Measurements from ENCODE around the gene LSM4.

LSM4 gene

DNA sequence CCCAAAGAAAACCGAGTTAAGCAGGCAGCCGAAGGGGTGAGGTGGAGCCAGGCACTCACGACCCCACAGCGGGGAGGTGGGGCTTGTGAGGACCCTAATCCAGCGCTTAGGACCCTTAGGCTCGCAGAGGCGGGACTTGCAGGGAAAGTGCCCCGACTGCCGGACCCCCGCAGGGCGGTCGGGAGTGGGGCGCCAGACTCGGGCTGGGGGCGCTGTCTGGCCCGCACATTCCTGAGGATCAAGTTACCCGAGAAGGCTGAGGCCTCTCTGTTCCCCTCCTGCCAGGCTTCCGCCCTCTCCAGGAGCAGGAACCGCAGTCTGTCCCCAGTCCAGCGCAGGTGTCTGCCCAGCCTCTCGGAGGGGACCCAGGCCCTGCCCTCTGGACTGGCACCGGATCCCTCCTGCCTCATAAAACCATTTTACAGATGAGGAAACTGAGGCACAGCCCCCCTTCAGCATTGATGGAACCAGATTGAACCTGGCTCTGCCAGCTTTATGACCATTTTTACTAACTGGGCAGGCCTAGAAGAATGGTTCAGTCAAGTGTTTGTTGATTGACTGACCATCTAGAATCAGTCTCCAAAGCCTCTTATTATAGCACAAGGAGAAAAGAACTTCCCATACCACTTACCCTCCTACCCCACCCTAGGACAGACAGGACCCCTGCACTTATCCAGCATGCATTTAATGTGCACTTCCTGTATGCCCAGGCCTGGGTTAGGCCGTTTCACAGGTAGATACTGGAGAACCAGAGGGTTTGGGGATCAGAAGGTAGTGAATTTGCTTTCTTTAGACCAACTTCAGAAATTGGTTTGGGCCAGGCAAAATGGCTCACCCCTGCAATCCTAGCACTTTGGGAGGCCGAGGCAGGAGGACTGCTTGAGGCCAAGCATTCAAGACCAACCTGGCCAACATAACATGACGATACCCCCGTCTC, 34.8 kb downstream of the LSM4 start:
- TF ChIP-seq, protein P1, sequence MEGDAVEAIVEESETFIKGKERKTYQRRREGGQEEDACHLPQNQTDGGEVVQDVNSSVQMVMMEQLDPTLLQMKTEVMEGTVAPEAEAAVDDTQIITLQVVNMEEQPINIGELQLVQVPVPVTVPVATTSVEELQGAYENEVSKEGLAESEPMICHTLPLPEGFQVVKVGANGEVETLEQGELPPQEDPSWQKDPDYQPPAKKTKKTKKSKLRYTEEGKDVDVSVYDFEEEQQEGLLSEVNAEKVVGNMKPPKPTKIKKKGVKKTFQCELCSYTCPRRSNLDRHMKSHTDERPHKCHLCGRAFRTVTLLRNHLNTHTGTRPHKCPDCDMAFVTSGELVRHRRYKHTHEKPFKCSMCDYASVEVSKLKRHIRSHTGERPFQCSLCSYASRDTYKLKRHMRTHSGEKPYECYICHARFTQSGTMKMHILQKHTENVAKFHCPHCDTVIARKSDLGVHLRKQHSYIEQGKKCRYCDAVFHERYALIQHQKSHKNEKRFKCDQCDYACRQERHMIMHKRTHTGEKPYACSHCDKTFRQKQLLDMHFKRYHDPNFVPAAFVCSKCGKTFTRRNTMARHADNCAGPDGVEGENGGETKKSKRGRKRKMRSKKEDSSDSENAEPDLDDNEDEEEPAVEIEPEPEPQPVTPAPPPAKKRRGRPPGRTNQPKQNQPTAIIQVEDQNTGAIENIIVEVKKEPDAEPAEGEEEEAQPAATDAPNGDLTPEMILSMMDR (IDR thresholded peaks at IDR 0.05; ENCODE audit: insufficient read depth, low read depth, low read length, missing control alignments), result no peak
- no peak for DNase-seq (ENCODE audit: low read depth)
- no peak overlapping the region for H3K4me3 ChIP-seq (ENCODE audit: low read length)

DNA sequence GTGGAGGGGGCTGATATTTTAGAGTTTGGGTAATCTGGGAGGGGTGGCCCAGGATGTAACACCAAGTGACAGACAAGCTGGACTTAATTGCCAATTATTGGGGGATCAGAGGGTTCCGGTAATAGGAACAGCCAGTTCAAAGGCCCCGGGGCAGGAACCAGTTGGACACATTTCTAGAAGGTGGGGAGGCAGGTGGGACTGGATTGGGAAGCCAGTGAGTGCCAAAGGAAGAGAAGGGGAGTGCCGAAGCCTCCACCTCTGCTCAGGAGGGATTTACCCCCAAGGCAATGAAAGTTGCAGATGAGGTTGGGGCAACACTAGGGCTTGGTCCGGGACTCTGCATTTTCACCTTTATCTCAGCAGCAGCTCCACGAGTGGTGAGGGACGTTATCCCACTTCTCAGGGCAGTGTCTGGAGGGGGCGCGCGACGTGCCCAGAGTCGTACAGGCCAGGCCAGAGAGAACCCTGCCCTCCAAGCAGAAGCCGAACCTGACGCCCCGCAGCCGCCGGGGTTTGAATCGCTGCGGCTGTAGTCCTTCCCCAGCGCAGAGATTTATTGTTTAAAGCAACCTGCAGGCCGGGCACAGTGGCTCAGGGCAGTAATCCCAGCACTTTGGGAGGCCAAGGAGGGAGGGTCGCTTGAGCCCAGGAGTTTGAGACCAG, 35.8 kb downstream of the LSM4 start:
- DNase-seq (ENCODE audit: low read depth), result no peak
- H3K4me3 ChIP-seq (ENCODE audit: low read length), result no peak overlapping the region
- TF ChIP-seq, protein P1 (IDR thresholded peaks at IDR 0.05; ENCODE audit: insufficient read depth, low read depth, low read length, missing control alignments), result no peak

GRCh38 chr19:18284712-18285360, 38.0 kb downstream of the LSM4 start:
- H3K4me3 ChIP-seq (ENCODE audit: low read length), result no peak overlapping the region
- TF ChIP-seq, protein P1 (IDR thresholded peaks at IDR 0.05; ENCODE audit: insufficient read depth, low read depth, low read length, missing control alignments), result no peak
- DNase-seq (ENCODE audit: low read depth), result no peak

- TF ChIP-seq, protein P1 (IDR thresholded peaks at IDR 0.05; ENCODE audit: insufficient read depth, low read depth, low read length, missing control alignments), result no peak
- DNase-seq (ENCODE audit: low read depth), result no peak
- H3K4me3 ChIP-seq (ENCODE audit: low read length), result no peak overlapping the region
These were observed 39.5 kb downstream of the LSM4 start for GRCh38 chr19:18283338-18283737.

DNA sequence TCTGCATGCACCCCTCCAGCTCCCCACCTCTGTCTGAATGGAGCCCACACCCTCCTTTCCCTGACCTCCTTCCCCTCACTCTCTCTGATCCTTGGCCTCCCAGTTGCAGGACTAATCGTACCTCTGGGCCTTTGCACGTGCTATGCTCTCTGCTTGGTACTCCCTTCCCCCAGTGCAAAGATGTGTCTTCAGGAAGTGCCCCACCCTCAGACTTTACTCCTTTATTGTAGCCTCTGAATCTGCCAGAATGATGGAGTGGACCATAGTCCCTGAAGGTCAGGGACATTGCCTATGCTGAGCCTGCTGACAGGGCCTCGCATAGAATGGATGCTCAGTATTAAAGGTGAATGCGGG, 40.1 kb downstream of the LSM4 start:
- H3K4me3 ChIP-seq (ENCODE audit: low read length), result no peak overlapping the region
- TF ChIP-seq, protein P1 (IDR thresholded peaks at IDR 0.05; ENCODE audit: insufficient read depth, low read depth, low read length, missing control alignments), result no peak
- no peak for DNase-seq (ENCODE audit: low read depth)

DNA sequence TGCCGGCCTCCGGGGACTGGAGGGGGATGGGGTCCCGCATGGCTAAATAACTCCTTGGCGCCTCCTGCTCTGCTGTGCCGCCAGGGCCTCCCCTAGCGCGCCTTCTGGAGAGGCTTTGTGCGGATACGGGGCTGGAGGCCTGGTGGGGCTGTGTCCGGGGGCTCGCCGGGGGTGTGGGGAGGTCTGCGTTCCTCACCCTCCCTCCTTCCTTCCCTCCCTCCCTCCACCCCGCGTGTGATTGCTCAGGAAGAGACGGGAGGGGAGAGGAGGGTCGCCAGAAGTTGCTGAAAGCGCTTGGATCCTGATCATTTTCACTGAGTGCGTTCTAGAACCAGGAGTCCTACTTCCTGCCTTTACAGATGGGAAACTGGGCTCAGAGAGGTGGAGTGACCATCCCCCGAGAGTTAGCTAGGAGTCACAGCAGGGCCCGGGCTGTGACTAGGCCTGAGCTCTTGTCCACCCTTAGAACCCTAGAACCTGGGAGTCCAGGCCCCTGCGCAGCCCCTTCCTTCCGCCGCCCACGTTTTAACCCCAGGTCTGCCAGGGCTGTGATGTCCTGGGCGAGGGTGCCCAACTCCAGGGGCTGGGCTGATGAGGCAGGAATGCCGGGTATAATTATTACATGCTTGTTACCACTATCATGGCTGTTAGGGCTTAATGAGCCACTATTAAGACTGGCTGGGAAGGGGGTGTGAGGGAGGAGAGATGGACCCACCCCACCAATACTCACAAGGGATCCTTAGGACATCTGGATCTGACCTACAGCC, 40.7 kb downstream of the LSM4 start:
- H3K4me3 ChIP-seq (ENCODE audit: low read length), result peak overlapping the region; percentile 55
- TF ChIP-seq, protein P1 (IDR thresholded peaks at IDR 0.05; ENCODE audit: insufficient read depth, low read depth, low read length, missing control alignments), result peak; percentile 13
- DNase-seq (ENCODE audit: low read depth), result no peak

Data from epithelial cell of esophagus (primary cell).